GM13976 (cell line): Measurements from ENCODE around the gene DHFR2.

Source experiments
- DNase-seq: peaks from one replicate; pipeline ENCODE4 v3.0.0; 2012; ENCODE audit warnings: low spot score
- CTCF ChIP-seq: IDR thresholded peaks from 2 replicates; pipeline ENCODE4 v1.5.1; 2012; ENCODE audit warnings: borderline replicate concordance, mild to moderate bottlenecking; ENCODE audit not compliant: insufficient read depth; ENCODE audit errors: extremely low read depth, missing control alignments, control extremely low read depth
- in situ Hi-C: fragments of 300-500 bp; cut with MboI; formaldehyde crosslinking; loops from one replicate; pipeline ENCODE4 v1.12.0; 2022; ENCODE audit warnings: low sequenced_read_pairs, mixed read lengths, inconsistent platforms; ENCODE audit not compliant: unreplicated experiment

The DHFR2 gene

GRCh38 chr3:94028093-94028837, 34.5 kb downstream of the DHFR2 start, which contains the start of gene STX19:
TSS of gene STX19 (minus strand) at chr3:94028597. CDS start at chr3:94015269, 13,328 bp downstream.
- in situ Hi-C loops: no loop called here
- DNase-seq: no peak
- TF ChIP-seq CTCF: no peak

- no peak for TF ChIP-seq CTCF
- no peak for DNase-seq
- in situ Hi-C loops: no loop called here
Measured at GRCh38 chr3:94026623-94027022, 36.1 kb downstream of the DHFR2 start.

- in situ Hi-C loops: no loop called here
- no peak for DNase-seq
- TF ChIP-seq CTCF: no peak
Measured at GRCh38 chr3:94024385-94024784, 38.3 kb downstream of the DHFR2 start.

- in situ Hi-C loops: no loop called here
- no peak for DNase-seq
Measured at GRCh38 chr3:94020293-94020692, 42.4 kb downstream of the DHFR2 start.

DNA sequence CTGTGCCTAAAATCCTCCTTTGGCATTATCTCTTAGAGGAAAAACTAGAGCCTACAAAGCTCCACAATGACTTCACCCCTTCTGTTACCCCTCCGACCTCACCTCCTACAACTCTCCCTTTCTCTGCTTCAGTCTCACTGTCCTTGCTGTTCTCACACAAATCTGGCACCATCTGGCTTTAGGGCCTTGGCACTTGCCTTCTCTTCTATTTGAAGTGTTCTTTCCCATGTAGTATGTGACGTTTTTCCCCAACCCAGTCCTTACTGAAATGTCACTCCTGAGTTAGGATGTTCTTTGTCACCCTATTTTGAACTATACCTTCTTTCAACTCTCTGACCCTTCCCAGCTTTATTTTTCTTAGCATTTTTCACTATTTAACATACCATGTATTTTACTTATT, 43.1 kb downstream of the DHFR2 start:
- in situ Hi-C loops: no loop called here
- TF ChIP-seq CTCF: no peak
- no peak for DNase-seq

More at GRCh38 chr3:94020293-94020692, 42.4 kb downstream of the DHFR2 start:
- no peak for TF ChIP-seq CTCF

DNA sequence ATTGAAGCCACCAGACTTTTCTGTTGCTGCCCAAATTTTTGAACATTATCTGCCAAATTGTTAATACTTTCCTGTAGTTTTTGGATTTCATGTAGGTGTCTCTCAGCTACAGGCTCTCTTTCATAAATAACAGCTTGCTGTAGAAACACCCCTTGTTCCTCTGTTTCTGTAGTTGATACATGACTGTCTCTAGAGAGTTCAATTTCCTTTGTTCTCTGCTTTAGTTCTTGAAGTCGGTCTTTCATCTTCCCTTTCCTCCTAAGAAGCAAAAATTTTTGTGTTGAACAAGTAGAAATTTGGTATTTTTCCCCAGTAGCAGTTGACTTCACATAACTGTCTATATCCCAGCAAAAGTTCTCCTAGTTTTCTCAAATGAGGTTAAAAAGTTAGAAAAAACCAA, 47.7 kb downstream of the DHFR2 start:
- in situ Hi-C loops: no loop called here
- DNase-seq: no peak
- TF ChIP-seq CTCF: no peak

DNA sequence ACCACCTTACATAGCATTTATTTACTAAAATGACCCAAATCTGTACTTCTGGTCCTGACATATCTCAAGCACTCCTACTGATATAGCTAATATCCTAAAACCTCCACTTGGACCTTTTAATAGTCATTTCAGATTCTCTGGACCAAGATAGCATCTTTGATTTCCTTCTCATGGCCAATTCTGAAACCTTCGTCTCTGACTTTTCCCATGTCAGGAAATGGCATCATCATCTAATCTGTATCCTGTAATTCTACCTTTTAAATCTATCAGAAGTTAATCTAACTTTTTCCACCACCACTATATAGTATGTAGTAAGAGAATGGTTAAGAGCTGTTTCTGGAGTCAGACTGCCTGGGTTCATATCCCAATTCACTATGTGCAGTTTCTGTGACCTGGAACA, 50.5 kb downstream of the DHFR2 start:
- no peak for TF ChIP-seq CTCF
- in situ Hi-C loops: no loop called here
- no peak for DNase-seq
